ENCODE measurements around the gene AVPR2.

Gene AVPR2

GRCh38 chrX:153903238-153903980 lies 1.1 kb upstream of the AVPR2 start:
- H3K27me3 ChIP-seq (ENCODE audit: control insufficient read depth in 2 of 2, insufficient read depth in 2 of 2, low read length in 2 of 2): peaks cover 0 to 8% of the 10 kb centered on the region in 2 donors
- H3K27ac ChIP-seq (ENCODE audit: low read depth in 2 of 2, low read length in 2 of 2): no peak overlapping the region
- no peak overlapping the region for H3K4me3 ChIP-seq (ENCODE audit: low read length in 2 of 2)

GRCh38 chrX:153905481-153906095 lies 1.1 kb downstream of the AVPR2 start:
- Histone ChIP-seq H3K4me1 (ENCODE audit: control insufficient read depth in 2 of 2, insufficient read depth in 2 of 2, low read length in 2 of 2) (peaks cover 2 to 3% of the 10 kb centered on the region in 2 donors), H3K36me3 (ENCODE audit: control insufficient read depth in 2 of 2, insufficient read depth in 2 of 2, low read length in 2 of 2) (no peaks in the 10 kb centered on the region), H3K27ac (ENCODE audit: low read depth in 2 of 2, low read length in 2 of 2) (no peak overlapping the region), H3K9me3 (ENCODE audit: control insufficient read depth in 2 of 2, low read length in 2 of 2) (no peaks in the 10 kb centered on the region), H3K27me3 (ENCODE audit: control insufficient read depth in 2 of 2, insufficient read depth in 2 of 2, low read length in 2 of 2) (peaks cover 3 to 8% of the 10 kb centered on the region in 2 donors), H3K9ac (ENCODE audit: low read depth in 1 of 2, low read length in 2 of 2) (no peak overlapping the region), H3K4me3 (ENCODE audit: low read length in 2 of 2) (no peak overlapping the region)

More at GRCh38 chrX:153903238-153903980, 1.1 kb upstream of the AVPR2 start:
- H3K36me3 ChIP-seq (ENCODE audit: control insufficient read depth in 2 of 2, insufficient read depth in 2 of 2, low read length in 2 of 2): no peaks in the 10 kb centered on the region
- H3K9ac ChIP-seq (ENCODE audit: low read depth in 1 of 2, low read length in 2 of 2): no peak overlapping the region
- H3K9me3 ChIP-seq (ENCODE audit: control insufficient read depth in 2 of 2, low read length in 2 of 2): no peaks in the 10 kb centered on the region
- H3K4me1 ChIP-seq (ENCODE audit: control insufficient read depth in 2 of 2, insufficient read depth in 2 of 2, low read length in 2 of 2): peaks cover 2 to 3% of the 10 kb centered on the region in 2 donors

GRCh38 chrX:153906126-153906917 lies 1.8 kb downstream of the AVPR2 start:
- Histone ChIP-seq H3K27me3 (ENCODE audit: control insufficient read depth in 2 of 2, insufficient read depth in 2 of 2, low read length in 2 of 2) (peaks cover 3 to 6% of the 10 kb centered on the region in 2 donors), H3K9me3 (ENCODE audit: control insufficient read depth in 2 of 2, low read length in 2 of 2) (no peaks in the 10 kb centered on the region), H3K4me3 (ENCODE audit: low read length in 2 of 2) (no peak overlapping the region), H3K9ac (ENCODE audit: low read depth in 1 of 2, low read length in 2 of 2) (no peak overlapping the region), H3K4me1 (ENCODE audit: control insufficient read depth in 2 of 2, insufficient read depth in 2 of 2, low read length in 2 of 2) (peaks cover 2 to 3% of the 10 kb centered on the region in 2 donors), H3K36me3 (ENCODE audit: control insufficient read depth in 2 of 2, insufficient read depth in 2 of 2, low read length in 2 of 2) (no peaks in the 10 kb centered on the region), H3K27ac (ENCODE audit: low read depth in 2 of 2, low read length in 2 of 2) (no peak overlapping the region)

- Histone ChIP-seq H3K9me3 (ENCODE audit: control insufficient read depth in 2 of 2, low read length in 2 of 2) (no peaks in the 10 kb centered on the region), H3K27ac (ENCODE audit: low read depth in 2 of 2, low read length in 2 of 2) (no peak overlapping the region), H3K27me3 (ENCODE audit: control insufficient read depth in 2 of 2, insufficient read depth in 2 of 2, low read length in 2 of 2) (peaks cover 3 to 4% of the 10 kb centered on the region in 2 donors), H3K4me1 (ENCODE audit: control insufficient read depth in 2 of 2, insufficient read depth in 2 of 2, low read length in 2 of 2) (peaks cover 0 to 2% of the 10 kb centered on the region in 2 donors), H3K4me3 (ENCODE audit: low read length in 2 of 2) (no peak overlapping the region), H3K9ac (ENCODE audit: low read depth in 1 of 2, low read length in 2 of 2) (no peak overlapping the region), H3K36me3 (ENCODE audit: control insufficient read depth in 2 of 2, insufficient read depth in 2 of 2, low read length in 2 of 2) (no peaks in the 10 kb centered on the region)
Observed at GRCh38 chrX:153907456-153907855, 3.0 kb downstream of the AVPR2 start.

- H3K36me3 ChIP-seq (ENCODE audit: control insufficient read depth in 2 of 2, insufficient read depth in 2 of 2, low read length in 2 of 2): no peaks in the 10 kb centered on the region
- H3K27me3 ChIP-seq (ENCODE audit: control insufficient read depth in 2 of 2, insufficient read depth in 2 of 2, low read length in 2 of 2): peaks cover 2 to 3% of the 10 kb centered on the region in 2 donors
Observed at GRCh38 chrX:153908219-153908860, 3.9 kb downstream of the AVPR2 start.

GRCh38 chrX:153909024-153909979 lies 4.8 kb downstream of the AVPR2 start:
- Histone ChIP-seq H3K9me3 (ENCODE audit: control insufficient read depth in 2 of 2, low read length in 2 of 2) (no peaks in the 10 kb centered on the region), H3K36me3 (ENCODE audit: control insufficient read depth in 2 of 2, insufficient read depth in 2 of 2, low read length in 2 of 2) (peaks cover 0 to 3% of the 10 kb centered on the region in 2 donors), H3K4me3 (ENCODE audit: low read length in 2 of 2) (no peak overlapping the region), H3K9ac (ENCODE audit: low read depth in 1 of 2, low read length in 2 of 2) (no peak overlapping the region), H3K4me1 (ENCODE audit: control insufficient read depth in 2 of 2, insufficient read depth in 2 of 2, low read length in 2 of 2) (no peaks in the 10 kb centered on the region), H3K27me3 (ENCODE audit: control insufficient read depth in 2 of 2, insufficient read depth in 2 of 2, low read length in 2 of 2) (peaks cover 0 to 3% of the 10 kb centered on the region in 2 donors), H3K27ac (ENCODE audit: low read depth in 2 of 2, low read length in 2 of 2) (no peak overlapping the region)

More at GRCh38 chrX:153908219-153908860, 3.9 kb downstream of the AVPR2 start:
- Histone ChIP-seq H3K9me3 (ENCODE audit: control insufficient read depth in 2 of 2, low read length in 2 of 2) (no peaks in the 10 kb centered on the region), H3K4me1 (ENCODE audit: control insufficient read depth in 2 of 2, insufficient read depth in 2 of 2, low read length in 2 of 2) (peaks cover 0 to 2% of the 10 kb centered on the region in 2 donors), H3K4me3 (ENCODE audit: low read length in 2 of 2) (no peak overlapping the region), H3K27ac (ENCODE audit: low read depth in 2 of 2, low read length in 2 of 2) (no peak overlapping the region), H3K9ac (ENCODE audit: low read depth in 1 of 2, low read length in 2 of 2) (no peak overlapping the region)

- peaks cover 0 to 3% of the 10 kb centered on the region in 2 donors for H3K36me3 ChIP-seq (ENCODE audit: control insufficient read depth in 2 of 2, insufficient read depth in 2 of 2, low read length in 2 of 2)
- no peak overlapping the region for H3K27ac ChIP-seq (ENCODE audit: low read depth in 2 of 2, low read length in 2 of 2)
- peaks cover 0 to 3% of the 10 kb centered on the region in 2 donors for H3K27me3 ChIP-seq (ENCODE audit: control insufficient read depth in 2 of 2, insufficient read depth in 2 of 2, low read length in 2 of 2)
- no peak overlapping the region for H3K9ac ChIP-seq (ENCODE audit: low read depth in 1 of 2, low read length in 2 of 2)
- no peak overlapping the region for H3K4me3 ChIP-seq (ENCODE audit: low read length in 2 of 2)
- H3K4me1 ChIP-seq (ENCODE audit: control insufficient read depth in 2 of 2, insufficient read depth in 2 of 2, low read length in 2 of 2): no peaks in the 10 kb centered on the region
- no peaks in the 10 kb centered on the region for H3K9me3 ChIP-seq (ENCODE audit: control insufficient read depth in 2 of 2, low read length in 2 of 2)
Observed at GRCh38 chrX:153909980-153910360, 5.5 kb downstream of the AVPR2 start.

- Histone ChIP-seq H3K27me3 (ENCODE audit: control insufficient read depth in 2 of 2, insufficient read depth in 2 of 2, low read length in 2 of 2) (peaks cover 0 to 3% of the 10 kb centered on the region in 2 donors), H3K9ac (ENCODE audit: low read depth in 1 of 2, low read length in 2 of 2) (no peak overlapping the region), H3K36me3 (ENCODE audit: control insufficient read depth in 2 of 2, insufficient read depth in 2 of 2, low read length in 2 of 2) (peaks cover 0 to 3% of the 10 kb centered on the region in 2 donors), H3K9me3 (ENCODE audit: control insufficient read depth in 2 of 2, low read length in 2 of 2) (no peaks in the 10 kb centered on the region), H3K4me1 (ENCODE audit: control insufficient read depth in 2 of 2, insufficient read depth in 2 of 2, low read length in 2 of 2) (no peaks in the 10 kb centered on the region), H3K4me3 (ENCODE audit: low read length in 2 of 2) (no peak overlapping the region), H3K27ac (ENCODE audit: low read depth in 2 of 2, low read length in 2 of 2) (no peak overlapping the region)
Observed at GRCh38 chrX:153910446-153910845, 6.0 kb downstream of the AVPR2 start.

GRCh38 chrX:153911798-153912197 lies 7.3 kb downstream of the AVPR2 start:
- H3K9ac ChIP-seq (ENCODE audit: low read depth in 1 of 2, low read length in 2 of 2): no peak overlapping the region
- no peak overlapping the region for H3K27ac ChIP-seq (ENCODE audit: low read depth in 2 of 2, low read length in 2 of 2)
- no peaks in the 10 kb centered on the region for H3K4me1 ChIP-seq (ENCODE audit: control insufficient read depth in 2 of 2, insufficient read depth in 2 of 2, low read length in 2 of 2)
- no peak overlapping the region for H3K4me3 ChIP-seq (ENCODE audit: low read length in 2 of 2)
- peaks cover 0 to 3% of the 10 kb centered on the region in 2 donors for H3K36me3 ChIP-seq (ENCODE audit: control insufficient read depth in 2 of 2, insufficient read depth in 2 of 2, low read length in 2 of 2)
- H3K27me3 ChIP-seq (ENCODE audit: control insufficient read depth in 2 of 2, insufficient read depth in 2 of 2, low read length in 2 of 2): peaks cover 0 to 3% of the 10 kb centered on the region in 2 donors
- no peaks in the 10 kb centered on the region for H3K9me3 ChIP-seq (ENCODE audit: control insufficient read depth in 2 of 2, low read length in 2 of 2)

Measured in mucosa of rectum (tissue), 2 donors.